ENCODE results near the gene TRIM41. TPM values are rescaled to one million over a fixed set of nuclear protein-coding genes. Genes with fewer than 3 reads are reported as not detected.
A peak's percentile ranks its signal among the peaks of the same experiment; 100 is the strongest.

The TRIM41 gene
- total and polyA plus RNA-seq, 2 of the 13 experiments (the other 11 are each of a cell fraction or from before 2014, with no cell fraction given) = 10.2 to 16.7 TPM

DNA sequence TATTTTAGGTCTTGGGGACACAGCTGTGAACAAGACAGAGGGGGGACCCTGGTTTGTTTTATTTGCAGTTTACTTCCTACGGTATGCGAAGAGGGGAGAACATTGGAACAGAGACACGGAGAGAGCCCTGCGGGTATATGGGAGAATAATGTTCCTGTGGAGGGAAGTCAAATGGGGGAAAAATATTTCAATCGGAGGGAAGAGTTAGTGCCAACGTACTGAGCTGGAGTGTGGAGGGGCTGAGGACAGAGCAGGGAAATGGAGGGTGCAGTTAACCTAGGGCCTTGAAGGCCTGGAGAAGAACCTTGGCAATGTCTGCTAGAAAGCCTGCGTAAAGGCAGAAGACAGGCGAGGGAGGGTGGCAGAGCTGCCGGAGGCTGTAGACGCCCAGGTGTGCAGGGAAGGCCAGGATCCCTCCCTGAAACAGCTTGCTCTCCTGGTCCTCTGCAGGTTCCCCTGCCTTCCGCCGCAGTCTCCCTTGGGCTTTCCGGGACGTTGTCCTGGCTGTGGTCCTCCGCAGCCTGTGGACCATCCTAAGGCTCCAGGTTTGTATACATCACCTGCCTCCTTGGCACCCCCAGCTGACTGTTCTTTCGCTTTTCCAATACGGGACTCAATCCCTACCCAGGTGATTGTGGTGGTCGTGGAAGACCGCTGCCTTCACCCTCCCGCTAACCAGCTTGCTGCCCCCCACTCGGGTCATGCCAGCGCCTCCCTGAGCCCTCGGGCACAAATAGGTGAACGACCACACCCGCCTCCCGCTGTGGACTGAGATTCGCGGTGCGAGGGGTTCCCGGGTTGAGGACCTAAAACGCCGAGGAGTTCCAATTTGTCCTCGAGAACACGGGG, 22.6 kb downstream of the TRIM41 start (continued):
- no peak for TF ChIP-seq ZNF264 (CRISPR knock-in tag; IDR thresholded peaks at IDR 0.05)
- TF ChIP-seq FOXC1 (CRISPR knock-in tag; IDR thresholded peaks at IDR 0.05; ENCODE audit: borderline replicate concordance) = no peak
- no peak for TF ChIP-seq TEAD3 (CRISPR knock-in tag; optimal IDR thresholded peaks at IDR 0.05; ENCODE audit: borderline replicate concordance)
- no peak for TF ChIP-seq ZSCAN29 (CRISPR knock-in tag; conservative IDR thresholded peaks at IDR 0.05)
- no peak for TF ChIP-seq TCF7L2 (IDR thresholded peaks at IDR 0.05; ENCODE audit: low read depth, low read length)
- TF ChIP-seq BRCA1 (CRISPR knock-in tag; IDR thresholded peaks at IDR 0.05) = no peak
- TF ChIP-seq JUN (CRISPR knock-in tag; IDR thresholded peaks at IDR 0.05) = no peak
- no peak for TF ChIP-seq ZNF75D (CRISPR knock-in tag; IDR thresholded peaks at IDR 0.05; ENCODE audit: borderline replicate concordance)
- no peak for TF ChIP-seq ZNF652 (CRISPR knock-in tag; IDR thresholded peaks at IDR 0.05; ENCODE audit: borderline replicate concordance, low read depth)
- TF ChIP-seq TEAD2 (CRISPR knock-in tag; IDR thresholded peaks at IDR 0.05) = no peak
- TF ChIP-seq KLF6 (CRISPR knock-in tag; IDR thresholded peaks at IDR 0.05) = no peak
- TF ChIP-seq JUND (CRISPR knock-in tag; IDR thresholded peaks at IDR 0.05) = no peak
- no peak for TF ChIP-seq ZNF468 (CRISPR knock-in tag; IDR thresholded peaks at IDR 0.05)
- peak; percentile 3; the same call in 1 of the 2 replicates for TF ChIP-seq ZNF296 (CRISPR knock-in tag; conservative IDR thresholded peaks at IDR 0.05)
- no peak for TF ChIP-seq CSRNP2 (CRISPR knock-in tag; conservative IDR thresholded peaks at IDR 0.05; ENCODE audit: low read depth)
- no peak for TF ChIP-seq MEIS1 (CRISPR knock-in tag; IDR thresholded peaks at IDR 0.05; ENCODE audit: borderline replicate concordance)
- no peak for TF ChIP-seq TP53 (CRISPR knock-in tag; conservative IDR thresholded peaks at IDR 0.05)
- TF ChIP-seq SOX5 (CRISPR knock-in tag; IDR thresholded peaks at IDR 0.05; ENCODE audit: borderline replicate concordance) = no peak
- no peak for TF ChIP-seq ZHX2 (IDR thresholded peaks at IDR 0.05; ENCODE audit: low read depth)
- TF ChIP-seq ZHX2 (CRISPR knock-in tag; IDR thresholded peaks at IDR 0.05; ENCODE audit: borderline replicate concordance) = no peak
- TF ChIP-seq FOXA3 (CRISPR knock-in tag; IDR thresholded peaks at IDR 0.05) = no peak
- TF ChIP-seq ZNF879 (CRISPR knock-in tag; IDR thresholded peaks at IDR 0.05) = no peak
- no peak for TF ChIP-seq ZNF24 (IDR thresholded peaks at IDR 0.05)
- TF ChIP-seq NPAS2 (CRISPR knock-in tag; IDR thresholded peaks at IDR 0.05; ENCODE audit: borderline replicate concordance) = no peak
- no peak for TF ChIP-seq ZFX (CRISPR knock-in tag; IDR thresholded peaks at IDR 0.05; ENCODE audit: low read depth)
- no peak for TF ChIP-seq POLR2G (IDR thresholded peaks at IDR 0.05; ENCODE audit: low read depth, low read length)
